GM12873 (cell line): ENCODE data around the gene INTS6L.

Experiments used
- CTCF ChIP-seq: IDR thresholded peaks from 2 replicates; pipeline ENCODE4 v1.5.1; 2012; ENCODE audit warnings: low read depth, mild to moderate bottlenecking, moderate library complexity, low read length, control low read depth; ENCODE audit not compliant: insufficient read depth; ENCODE audit errors: missing control alignments

The INTS6L gene

DNA sequence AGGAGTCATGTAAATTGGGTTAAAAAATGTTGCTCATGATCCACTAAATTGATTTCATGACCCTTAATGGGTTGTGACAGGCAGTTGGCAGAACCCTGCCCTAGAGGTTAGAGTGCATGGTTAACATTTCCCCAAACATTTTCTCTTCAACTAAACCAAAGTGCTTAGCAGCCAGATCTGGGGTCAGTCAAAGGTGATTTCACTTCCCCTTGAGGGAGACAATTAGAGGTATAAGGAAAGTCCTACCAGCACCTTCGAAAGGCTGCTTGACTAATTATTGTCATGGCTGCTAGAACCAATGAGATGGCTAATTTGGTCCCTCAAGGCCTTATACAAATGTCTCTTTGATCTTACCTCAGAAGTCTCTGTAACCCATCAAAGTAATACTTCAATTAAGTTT lies 30.9 kb upstream of the INTS6L start:
- no peak for TF ChIP-seq CTCF

- TF ChIP-seq CTCF, result no peak
These were observed 29.4 kb upstream of the INTS6L start for GRCh38 chrX:135490979-135491514.

DNA sequence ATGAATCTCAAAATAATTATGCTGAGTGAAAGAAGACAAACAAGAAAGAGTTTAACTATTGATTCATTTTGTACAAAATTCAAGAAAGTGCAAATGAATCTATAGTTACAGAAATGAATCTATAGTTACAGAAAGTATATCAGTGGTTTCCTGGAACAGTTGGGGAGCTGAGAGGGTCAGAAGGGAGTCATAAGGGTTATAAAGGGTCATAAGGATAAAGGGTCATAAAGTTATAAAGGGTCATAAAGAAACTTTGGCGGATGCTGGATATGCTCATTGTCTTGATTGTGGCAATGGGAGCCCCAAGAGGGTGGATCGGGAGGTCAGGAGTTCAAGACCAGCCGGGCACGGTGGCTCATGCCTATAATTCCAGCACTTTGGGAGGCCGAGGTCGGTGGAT lies 26.0 kb upstream of the INTS6L start:
- no peak for TF ChIP-seq CTCF

DNA sequence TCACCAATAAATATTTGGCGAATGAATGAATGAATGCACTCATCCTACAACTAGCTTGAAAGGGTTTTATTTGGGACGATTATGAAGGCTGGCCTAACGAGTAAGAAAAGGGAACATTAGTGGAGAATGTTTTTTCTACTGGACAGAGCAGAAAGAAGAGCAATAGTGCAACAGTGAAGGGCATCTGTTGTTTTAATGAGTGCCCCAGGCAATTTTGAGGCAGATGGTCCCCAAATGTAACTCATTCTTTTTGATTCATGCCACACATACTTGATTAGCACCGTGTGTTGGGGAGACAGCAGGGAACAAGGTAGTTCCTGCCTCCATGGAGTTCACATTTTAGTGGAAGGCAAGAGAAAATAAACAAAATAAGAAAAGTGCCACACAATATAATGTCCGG lies 22.7 kb upstream of the INTS6L start:
- no peak for TF ChIP-seq CTCF

- no peak for TF ChIP-seq CTCF
These were observed 22.2 kb upstream of the INTS6L start for GRCh38 chrX:135498236-135498635.

DNA sequence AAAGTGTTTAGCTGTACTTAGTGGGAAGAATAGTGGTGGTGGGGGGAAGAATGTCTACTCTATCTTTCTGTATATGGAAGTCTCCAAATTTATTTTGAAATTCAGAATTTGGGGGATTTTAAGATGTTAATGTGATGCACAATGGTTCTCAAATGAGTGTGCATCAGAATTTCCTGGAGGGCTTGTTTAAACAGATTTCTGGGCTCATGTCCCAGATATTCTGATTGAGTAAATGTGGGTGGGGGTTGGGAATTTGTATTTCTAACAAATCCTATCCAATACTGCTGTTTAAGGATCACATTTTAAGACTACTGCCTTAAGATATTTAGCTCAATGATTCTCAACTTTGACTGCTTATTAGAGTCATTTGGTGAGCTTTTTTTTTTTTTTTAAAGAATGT lies 15.1 kb upstream of the INTS6L start:
- no peak for TF ChIP-seq CTCF

DNA sequence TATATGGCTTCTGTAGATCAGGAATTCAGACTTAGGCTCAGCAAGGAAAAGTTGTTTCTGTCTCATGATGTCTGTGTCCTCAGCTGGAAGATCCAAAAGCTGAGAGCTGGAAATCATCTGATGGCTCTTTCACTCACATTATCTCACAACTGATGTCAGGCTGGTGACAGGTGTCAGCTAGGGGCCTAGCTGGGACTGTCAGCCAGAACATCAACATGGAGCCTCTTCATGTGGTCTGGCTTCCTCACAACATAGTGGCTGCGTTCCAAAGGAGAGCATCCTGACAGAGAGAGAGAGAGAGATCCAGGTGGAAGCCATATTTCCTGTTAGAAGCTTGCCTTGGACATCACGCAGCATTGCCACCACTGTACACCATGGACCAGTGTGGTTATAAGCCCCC lies 10.6 kb upstream of the INTS6L start:
- TF ChIP-seq CTCF, result no peak

DNA sequence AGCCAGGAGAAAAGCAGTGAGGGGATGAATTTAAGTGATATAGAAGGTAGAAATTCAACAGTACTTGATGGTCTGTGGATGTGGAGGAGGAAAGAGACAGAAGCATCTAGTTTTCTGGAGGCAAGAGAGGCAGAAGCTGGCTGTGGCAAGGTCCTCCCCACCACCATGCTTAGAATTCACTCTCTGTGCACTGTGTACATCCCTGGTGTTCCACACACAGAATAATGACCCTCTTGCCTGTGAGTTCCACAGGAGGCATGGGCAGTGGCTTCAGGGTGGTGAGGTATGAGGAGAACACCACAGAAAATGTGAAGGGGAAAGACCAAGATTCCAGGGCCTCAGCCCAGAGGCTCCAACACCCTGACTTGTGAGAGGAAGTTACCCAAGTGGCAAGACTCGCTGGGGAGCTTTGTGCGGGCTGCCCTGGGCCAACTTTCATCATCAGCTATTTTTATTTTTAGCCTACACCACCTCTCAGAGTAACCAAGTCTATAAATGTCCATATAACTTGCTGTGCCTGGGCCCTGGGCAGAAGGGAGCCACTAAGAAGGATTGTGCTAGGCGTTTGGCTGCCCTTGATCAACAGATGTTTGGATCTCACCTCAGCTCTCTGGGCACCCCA lies 7.8 kb upstream of the INTS6L start:
- TF ChIP-seq CTCF, result no peak
